Testis (tissue), 2 donors: ENCODE data around the gene KCTD17.

Experiments used
- CTCF ChIP-seq, 3 experiments: fragments of 450-650 bp in 2 of 3; fragments of 200-600 bp in 1 of 3; sonication (generic) in 1 of 3; IDR thresholded peaks; one replicate each; pipeline ENCODE4 v1.5.1; 2016 to 2019; ENCODE audit warnings: antibody characterized with exemption in 3 of 3, mild to moderate bottlenecking in 2 of 3, moderate library complexity in 1 of 3
- POLR2A ChIP-seq: fragments of 450-650 bp; IDR thresholded peaks from one replicate; pipeline ENCODE4 v1.6.1; 2017; ENCODE audit warnings: antibody characterized with exemption, mild to moderate bottlenecking, moderate library complexity

- TF ChIP-seq POLR2A (no peak), CTCF (IDR thresholded peaks at IDR 0.05) (no peak)
These were observed 14.4 kb downstream of the KCTD17 start for GRCh38 chr22:37065961-37066360.
